HG02588 (cell line): ENCODE results near the gene MAP3K4.
A peak's percentile ranks its signal among the peaks of the same experiment; 100 is the strongest.
"Not testable (repeated sequence)": the region's sequence is repeated elsewhere in the genome, so short reads cannot be mapped to it uniquely, and the experiment has no call there.

Source experiments
- ATAC-seq: cut with Tn5 transposase; IDR thresholded peaks from one replicate; pipeline ENCODE4 v1.9.1; 2021; ENCODE audit warnings: mild to moderate bottlenecking, moderate library complexity; ENCODE audit not compliant: unreplicated experiment

MAP3K4 gene

DNA sequence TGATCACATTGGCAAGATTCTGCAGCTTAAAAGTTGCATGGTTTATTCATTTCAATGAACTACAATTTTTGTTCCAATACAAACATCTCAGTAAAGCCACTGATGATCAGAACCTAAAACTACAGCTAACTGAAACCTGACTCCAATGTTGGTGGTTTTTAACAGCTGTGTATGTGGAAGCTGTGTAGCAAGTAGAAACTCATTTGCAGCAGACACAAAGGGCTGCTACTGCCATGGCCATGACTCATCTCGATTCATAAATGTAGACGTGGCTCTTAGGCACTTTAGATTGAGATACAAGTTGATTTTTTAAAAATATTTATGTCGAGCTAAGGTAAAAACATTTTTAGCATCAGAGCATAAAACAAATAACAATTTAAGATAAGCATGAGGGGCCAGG is 19.5 kb upstream of the MAP3K4 start:
- no peak for ATAC-seq

DNA sequence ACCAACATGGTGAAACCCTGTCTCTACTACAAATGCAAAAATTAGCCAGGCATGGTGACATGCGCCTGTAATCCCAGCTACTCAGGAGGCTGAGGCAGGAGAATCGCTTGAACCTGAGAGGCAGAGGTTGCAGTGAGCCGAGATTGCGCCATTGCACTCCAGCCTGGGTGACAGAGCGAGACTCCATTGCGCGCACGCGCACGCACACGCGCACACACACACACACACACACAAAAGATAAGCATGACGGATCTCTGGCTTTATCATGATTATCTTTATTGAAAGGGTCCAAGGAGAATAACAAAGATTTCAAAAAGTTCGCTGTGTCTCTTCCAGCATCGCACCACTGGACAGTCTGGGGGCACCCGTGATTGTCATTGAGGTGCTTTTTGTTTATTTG is 19.0 kb upstream of the MAP3K4 start:
- ATAC-seq = not testable (repeated sequence)

DNA sequence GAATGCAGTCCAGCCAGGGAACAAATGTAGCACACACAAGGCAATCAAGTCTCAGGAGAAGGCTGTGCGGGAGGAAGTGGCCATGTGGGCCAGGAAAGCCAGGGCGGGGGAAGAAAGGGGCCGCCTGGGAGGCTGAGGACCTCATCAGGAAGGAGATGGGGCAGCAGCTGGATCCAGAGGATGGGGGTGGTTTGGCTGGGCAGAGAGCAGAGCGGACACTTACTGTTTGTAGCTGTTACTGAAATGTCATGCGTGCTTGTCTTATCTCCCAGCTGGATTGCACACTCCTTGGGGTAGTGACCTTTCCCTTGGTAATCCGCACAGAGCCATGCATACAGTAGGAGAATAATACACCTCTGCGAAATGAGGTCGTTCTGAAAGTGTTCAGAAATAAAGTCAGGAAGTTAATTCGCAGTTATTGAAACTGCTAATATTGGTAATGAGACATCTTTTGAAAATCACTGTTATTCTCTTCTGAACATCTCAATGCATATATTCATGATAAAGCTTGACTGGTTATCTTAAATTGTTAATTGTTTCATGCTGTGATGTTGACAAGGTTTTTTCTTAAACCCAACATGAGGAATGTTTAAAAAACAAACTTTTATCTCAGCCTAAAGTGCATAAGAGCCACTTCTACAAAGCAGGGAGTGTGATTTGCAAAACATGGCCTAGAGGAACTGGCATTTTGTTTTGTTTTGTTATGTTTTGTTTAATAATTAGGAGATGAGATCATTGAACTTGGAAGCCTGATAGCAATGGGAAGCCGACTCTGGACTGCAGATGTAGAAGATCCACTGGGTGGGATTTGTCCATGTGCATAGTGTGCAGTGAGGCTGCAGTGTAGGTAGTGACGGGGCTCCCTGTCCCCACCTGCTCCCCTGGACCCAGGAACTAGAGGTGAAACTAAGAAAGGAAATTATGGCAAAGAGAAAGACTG is 18.0 kb upstream of the MAP3K4 start:
- ATAC-seq = no peak

DNA sequence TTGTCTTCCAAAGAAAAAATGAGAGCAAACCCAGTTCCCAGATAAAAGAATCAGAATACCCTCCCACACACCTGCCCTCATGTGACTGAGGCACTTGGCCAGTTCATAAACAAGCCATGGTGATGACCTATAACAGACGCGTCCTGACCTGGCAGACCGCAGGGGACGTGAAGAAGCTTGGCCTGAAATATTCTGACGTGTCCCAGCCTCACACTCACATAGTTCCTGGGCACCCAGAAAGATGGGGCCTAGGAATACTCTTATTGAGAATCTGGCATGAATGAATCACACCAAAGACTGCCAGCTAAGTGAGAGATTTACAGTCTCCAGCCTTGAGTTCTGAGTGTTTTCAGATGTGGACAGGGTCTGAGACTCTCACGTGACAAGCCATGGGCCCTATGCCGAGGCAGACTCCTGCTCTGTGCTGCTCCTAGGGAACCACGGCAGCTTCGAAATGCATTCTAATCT is 17.2 kb upstream of the MAP3K4 start:
- ATAC-seq = no peak

DNA sequence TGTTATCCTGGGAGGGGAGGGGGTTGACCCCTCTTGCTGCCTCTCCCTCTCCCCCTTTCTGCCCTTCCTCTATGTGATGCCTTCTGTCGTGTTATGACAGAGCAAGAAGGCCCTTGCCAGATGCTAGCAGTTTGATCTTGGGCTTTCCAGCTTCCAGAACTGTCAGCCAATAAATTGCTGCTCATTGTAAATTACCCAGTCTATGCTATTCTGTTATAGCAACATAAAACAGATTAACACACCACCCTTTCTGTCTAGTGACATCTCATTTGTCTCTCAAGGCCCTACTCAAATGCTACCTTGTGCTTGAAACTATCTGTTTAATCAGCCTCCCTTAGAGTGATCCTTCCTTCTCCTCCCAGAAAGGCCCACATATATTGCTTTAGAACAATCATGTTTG is 16.4 kb upstream of the MAP3K4 start:
- no peak for ATAC-seq

DNA sequence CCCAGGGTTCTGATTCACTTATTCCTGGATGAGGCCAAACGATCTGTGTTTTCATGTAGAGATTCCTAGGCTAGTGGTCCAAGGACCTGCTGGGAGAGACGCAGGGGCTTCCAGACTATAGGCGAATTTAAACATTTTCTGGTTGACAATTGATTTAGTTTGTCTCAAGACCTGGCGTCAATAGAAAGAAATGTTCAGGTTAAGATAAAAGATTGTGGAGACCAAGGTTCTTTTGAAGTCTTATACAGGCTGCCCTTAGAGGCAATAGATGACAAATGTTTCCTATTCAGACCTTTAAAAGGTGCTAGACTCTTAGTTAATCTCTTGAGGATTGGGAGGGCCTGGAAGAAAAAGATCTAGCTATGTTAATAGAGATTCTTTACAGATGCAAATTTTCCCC is 15.6 kb upstream of the MAP3K4 start:
- not testable (repeated sequence) for ATAC-seq

DNA sequence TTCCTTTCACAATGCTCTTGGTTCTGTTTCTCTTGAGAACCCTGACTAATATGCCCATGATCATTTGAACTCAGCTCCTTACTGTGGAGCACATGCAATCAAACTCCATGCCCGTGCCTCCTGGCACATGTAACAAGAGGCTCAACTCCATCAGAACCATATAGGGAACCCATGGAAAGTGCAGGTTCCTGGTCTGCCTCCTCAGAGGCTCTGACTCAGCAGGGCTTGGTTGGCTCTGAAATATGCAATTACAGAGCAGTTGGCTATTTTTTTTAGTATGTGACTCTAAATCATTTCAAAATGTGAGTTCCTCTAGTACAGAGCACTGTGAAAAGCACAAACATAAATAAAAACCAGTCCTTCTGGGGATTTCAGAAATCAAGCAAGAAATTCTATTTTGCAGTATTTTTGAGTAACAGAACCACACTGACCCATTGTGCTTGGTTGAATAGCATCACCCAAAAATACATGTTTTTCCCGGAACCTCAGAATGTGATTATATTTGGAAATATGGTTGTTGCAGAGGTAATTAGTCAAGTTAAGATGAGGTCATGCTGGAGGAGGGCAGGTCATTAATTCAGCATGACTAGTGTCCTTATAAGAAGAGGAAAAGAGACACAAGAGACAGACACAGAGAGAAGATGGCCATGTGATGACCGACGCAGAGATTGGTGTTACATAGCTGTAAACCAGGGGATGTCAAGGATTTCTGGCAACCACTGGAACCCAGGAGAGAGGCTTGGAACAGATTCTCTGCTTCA is 13.2 kb upstream of the MAP3K4 start:
- ATAC-seq = no peak

DNA sequence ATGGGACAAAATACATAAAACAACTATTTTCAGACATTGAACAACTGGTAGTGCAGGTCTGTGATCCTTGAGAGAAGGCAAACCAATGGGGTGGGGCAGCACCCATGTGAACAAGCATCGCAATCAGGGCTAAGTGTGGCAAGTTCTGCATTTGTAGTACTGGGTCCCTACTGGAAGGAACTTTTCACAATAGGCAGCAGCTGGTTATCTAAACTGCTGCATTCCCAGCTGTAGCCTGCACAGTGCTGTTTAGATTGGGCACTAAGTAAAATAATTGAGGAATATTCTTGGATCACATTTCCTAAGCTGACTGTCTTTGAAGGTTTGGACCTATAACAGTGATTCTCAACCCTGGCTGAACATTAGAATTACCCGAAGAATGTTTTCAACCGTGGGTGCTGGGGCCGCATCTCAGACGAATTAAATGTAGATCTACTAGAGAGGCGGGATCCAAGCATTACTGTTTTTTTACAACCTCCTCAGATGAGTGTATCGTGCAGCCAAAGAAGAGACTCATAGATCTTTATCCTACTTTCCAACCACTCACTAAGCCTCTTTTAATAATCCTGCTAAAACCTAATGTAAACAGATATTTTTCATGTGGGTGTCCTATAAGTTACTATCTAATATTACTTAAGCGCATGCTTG is 12.4 kb upstream of the MAP3K4 start:
- ATAC-seq = no peak

DNA sequence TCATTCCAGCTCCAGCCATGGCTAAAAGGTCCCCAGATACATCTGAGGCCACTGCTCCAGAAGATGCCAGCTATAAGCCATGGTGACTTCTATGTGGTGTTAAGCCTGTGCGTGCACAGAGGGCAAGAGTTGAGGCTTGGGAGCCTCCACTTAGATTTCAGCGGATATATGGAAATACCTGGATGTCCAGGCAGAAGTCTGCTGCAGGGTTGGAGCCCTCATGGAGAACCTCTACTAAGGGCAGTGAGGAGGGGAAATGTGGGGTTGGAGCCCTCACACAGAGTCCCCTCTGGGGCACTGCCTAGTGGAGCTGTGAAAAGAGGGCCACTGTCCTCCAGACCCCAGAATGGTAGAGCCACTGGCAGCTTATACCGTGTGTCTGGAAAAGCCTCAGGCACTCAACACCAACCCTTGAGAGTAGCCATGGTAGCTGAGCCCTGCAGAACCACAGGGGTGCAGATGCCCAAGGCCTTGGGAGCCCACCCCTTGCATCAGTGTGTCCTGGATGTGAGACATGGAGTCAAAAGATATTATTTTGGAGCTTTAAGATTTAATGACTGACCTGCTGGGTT is 8.1 kb upstream of the MAP3K4 start:
- ATAC-seq = not testable (repeated sequence)

DNA sequence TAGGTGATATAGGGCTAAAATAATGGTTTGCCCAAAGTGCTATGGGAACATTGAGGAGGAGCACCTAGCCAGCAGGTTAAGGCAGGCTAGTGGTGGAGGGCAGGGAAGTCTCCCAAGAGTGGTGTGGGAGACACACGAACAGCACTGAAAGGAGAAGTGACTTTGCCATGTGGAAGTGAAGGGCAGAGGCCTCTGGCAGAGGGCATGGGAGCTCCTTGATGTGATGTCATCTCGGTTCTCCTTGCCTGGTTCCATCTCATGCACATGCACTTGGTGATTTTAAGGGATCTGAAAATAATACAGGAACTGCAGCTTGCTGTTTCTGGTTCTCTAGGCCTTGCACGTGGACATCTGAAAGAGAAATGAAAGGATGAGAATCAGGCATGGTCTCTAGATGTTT is 4.7 kb upstream of the MAP3K4 start:
- no peak for ATAC-seq

DNA sequence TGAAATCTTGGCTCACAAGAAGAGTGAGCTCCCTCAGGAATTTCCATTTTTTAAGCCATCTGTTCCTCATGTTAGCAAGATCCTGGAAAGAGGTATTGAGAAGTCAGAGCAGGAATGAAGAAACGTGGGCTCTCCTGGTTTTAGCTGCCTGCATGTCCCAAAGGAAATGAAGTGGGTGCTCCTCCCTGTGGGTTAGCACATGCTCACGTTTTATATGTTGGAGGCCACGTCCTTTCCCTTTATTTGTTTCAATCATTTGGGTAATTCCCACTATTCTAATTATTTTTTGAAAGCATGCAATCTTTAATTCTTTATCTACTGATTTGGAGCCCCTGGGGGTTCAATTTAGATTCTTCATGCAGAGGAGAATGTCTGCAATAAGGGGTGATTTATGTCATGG is 4.3 kb upstream of the MAP3K4 start:
- ATAC-seq = no peak

DNA sequence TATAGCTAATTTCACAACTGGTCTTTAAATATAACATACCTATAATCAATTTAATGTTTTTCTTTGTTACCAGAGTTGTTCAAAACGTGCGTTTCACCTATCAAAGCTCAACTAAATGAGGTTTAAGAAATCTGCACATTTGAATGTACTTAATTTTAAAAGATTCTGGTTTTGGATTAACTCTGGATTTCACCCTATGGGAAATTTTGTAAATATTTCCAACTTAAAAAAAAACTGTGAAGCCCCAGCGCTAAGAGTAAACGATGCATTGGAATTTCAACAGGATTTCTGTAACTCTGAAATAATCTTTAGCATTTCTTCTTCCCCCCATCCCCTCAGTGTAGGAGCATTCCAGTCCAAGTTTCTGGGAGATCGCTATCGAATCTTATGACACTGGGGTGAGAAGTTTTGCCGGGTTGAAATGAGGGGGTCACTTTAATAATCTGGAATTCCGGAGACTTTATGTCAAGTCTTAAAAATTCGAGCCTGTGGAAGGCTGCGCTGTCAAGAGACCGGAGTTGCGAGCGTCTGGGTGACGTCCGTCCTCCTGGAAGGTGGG is 643 bp upstream of the MAP3K4 start:
- ATAC-seq = no peak

DNA sequence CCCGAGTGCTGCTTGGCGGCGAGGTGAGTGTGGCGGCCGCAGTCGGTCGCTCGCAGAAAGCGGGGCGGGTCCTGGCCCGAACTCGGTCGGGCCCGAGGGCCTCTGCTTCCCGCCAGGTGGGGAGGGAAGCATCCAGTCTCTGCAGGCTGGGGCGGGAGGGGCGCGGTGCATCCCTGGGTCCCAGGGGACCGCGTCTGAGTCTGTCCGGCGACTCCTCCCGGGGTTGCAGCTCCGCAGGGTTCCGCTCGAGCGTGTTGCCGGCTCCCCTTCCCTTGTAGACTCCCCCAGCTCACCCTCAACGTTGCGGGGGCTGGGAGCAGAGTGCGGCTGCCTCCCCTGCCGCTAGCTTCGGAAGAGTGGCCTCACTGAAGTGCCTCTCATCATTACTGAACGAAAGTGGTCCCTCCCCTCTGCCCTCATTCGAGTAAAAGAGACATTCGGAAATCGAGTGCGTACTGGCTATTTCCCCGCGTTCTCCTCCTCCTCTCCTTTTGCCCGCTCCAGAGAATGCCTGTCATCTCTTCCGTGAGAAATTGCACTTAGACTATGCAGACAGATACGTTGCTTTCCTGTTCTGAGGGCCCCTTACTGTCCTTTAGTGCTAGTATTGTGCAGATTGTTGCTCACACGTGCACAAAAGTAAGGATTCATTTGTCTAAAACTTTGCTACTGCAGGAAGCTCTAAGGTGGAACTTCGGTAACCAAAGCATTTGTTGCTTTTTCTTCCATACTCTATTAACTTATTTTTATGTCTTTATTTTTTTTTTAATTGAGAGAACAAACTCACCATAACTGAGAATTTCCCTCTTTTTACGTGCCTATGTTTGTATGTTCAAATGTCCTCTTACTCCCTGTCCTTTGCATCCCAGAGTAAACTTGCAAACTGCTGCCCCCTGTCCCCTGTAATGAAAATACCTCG is 751 bp downstream of the MAP3K4 start:
- ATAC-seq = peak; percentile 41

DNA sequence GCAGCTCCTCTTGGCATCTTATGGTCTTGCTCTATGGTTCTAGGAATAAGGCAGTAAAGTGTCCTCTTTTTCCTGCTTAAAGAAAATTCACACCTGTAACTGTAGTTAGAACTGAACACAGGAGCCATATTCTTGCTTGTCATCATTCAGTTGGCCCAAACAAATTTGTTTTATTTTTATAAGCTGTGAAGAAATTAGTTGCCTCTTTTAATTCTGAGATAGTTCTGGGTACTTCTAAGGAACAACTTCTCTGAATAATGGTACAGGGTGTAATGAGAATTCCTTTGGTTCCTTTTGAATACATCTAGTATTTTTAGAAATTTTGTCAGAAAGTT is 1.4 kb downstream of the MAP3K4 start:
- no peak for ATAC-seq

DNA sequence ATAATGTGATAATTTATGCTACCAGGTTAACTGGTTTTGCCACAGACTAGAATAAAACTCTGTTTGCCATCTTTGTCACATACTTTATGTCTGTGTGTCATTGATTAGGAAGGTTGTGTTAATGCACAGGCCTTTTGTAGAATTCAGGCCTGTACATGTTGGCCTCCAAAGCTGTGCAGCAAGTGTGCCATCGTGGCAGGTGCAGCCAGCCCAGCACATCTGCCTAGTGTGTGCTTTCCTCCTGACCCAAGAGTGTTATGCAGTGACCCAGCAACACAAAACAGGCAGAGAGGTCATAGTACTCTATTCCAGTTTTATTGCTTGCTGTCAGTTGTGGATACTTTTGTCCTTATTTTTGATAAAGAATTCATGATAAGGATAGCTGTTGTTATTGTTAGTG is 3.7 kb downstream of the MAP3K4 start:
- no peak for ATAC-seq

DNA sequence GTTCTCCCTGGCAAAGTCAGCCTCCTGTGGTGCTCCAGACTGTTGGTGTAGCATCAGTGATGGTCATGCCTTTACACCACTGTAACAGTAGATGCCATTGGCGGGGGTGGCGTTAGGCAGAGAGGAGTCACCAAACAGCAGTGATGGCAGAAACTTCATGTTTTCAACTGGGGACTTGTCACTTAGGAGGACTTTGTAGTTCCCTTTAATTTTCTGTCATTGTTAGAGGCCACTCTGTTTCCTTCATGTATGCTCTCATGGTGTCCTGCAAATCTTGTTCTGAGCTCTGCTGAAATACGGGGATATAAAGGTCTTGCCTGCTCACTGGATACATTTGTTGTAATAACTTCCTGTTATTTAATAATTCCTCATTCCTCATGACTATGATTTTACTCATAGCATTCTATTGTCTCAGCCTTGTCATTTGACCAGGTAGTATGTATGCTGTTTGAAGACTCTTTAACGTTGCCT is 4.6 kb downstream of the MAP3K4 start:
- ATAC-seq = no peak

DNA sequence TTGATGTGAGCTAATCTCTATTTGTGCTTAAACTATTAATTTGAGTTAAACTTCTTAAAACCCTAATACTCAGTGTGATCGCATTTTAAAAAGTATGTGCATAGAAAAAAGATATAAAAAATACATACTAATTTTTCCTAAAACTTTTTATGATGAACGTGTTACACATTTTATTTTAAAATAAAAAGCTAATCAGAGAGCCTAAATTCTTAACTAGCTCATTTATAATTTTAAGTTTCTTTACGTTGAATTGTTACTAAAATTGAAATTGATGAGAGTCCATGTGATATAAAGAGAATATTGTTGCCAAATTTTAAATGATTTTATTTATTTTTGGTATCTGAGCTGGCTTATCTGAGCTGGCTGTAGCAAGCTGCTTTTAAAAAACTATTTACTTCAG is 6.6 kb downstream of the MAP3K4 start:
- no peak for ATAC-seq

DNA sequence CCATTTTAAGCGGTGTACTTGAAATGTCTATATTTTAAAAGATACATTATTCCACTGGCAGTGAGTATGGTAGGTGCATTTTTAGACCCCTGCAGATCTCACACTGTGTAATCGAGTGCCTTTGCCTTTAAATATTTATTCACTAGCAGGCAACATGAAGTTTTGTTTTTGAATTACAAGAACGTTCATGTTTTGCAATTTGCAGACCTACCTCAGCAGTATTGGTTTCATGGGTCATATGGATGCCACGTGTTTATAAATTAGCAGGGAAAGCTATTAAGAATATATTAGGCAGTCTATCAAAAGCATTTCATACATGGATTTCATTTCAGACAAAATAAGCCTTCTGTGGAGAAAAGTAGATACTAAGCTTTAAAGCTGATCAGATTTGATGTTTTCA is 7.2 kb downstream of the MAP3K4 start:
- no peak for ATAC-seq

DNA sequence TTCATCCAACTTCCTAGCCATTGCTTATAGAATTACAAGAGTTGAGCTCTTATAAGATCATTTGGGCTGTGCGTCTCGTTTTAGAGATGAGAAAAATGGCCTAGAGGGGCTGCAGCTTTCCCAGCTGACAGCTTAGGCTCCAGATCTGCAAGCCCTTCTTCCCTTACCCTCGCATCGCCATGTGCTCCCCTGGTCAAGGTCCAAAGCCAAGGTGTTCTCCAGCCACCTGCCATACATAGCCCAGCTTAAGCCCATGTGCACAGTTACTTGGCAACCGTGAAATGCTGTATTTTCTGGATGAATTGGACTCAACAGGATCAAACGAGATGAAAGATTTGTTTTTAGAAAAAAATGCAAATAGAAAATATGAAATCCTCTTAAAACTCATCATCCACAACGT is 7.9 kb downstream of the MAP3K4 start:
- ATAC-seq = no peak

DNA sequence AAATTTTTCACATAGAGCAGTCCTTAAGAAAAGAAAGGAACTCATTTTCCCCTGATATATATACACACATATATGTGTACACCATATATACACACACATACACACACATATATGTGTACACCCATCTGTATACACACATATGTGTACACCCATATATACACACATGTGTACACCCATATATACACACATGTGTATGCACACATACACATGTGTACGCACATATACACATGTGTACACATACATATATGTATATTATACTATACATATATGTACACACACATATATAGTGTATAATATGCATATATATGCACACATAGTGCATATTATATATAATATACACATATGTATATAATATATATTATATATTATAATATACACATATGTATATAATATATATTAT is 9.1 kb downstream of the MAP3K4 start:
- no peak for ATAC-seq
